HG03045 (cell line): ENCODE data around the gene RCOR2.
"Not testable (repeated sequence)": the region's sequence is repeated elsewhere in the genome, so short reads cannot be mapped to it uniquely, and the experiment has no call there.

Experiments
- ATAC-seq: cut with Tn5 transposase; IDR thresholded peaks from one replicate; pipeline ENCODE4 v1.9.1; 2021; ENCODE audit warnings: mild to moderate bottlenecking, moderate library complexity; ENCODE audit not compliant: unreplicated experiment

RCOR2 gene

GRCh38 chr11:63882555-63883242, 34.3 kb downstream of the RCOR2 start:
- ATAC-seq = no peak

GRCh38 chr11:63880403-63880790, 36.6 kb downstream of the RCOR2 start:
- no peak for ATAC-seq

GRCh38 chr11:63879598-63880402, 37.2 kb downstream of the RCOR2 start:
- ATAC-seq = no peak

- no peak for ATAC-seq
Measured at GRCh38 chr11:63877658-63878241, 39.2 kb downstream of the RCOR2 start.

- no peak for ATAC-seq
Measured at GRCh38 chr11:63876616-63877015, 40.3 kb downstream of the RCOR2 start.

GRCh38 chr11:63875506-63876065, 41.4 kb downstream of the RCOR2 start:
- no peak for ATAC-seq

- no peak for ATAC-seq
Measured at GRCh38 chr11:63874511-63874910, 42.5 kb downstream of the RCOR2 start.

- no peak for ATAC-seq
Measured at GRCh38 chr11:63873311-63873710, 43.7 kb downstream of the RCOR2 start.

GRCh38 chr11:63872800-63873197, 44.2 kb downstream of the RCOR2 start:
- ATAC-seq = no peak

- ATAC-seq = peak; percentile 92
Measured at GRCh38 chr11:63871962-63872799, 44.8 kb downstream of the RCOR2 start.

GRCh38 chr11:63870351-63871140, 46.4 kb downstream of the RCOR2 start:
- no peak for ATAC-seq

- ATAC-seq = no peak
Measured at GRCh38 chr11:63869683-63870082, 47.3 kb downstream of the RCOR2 start.

- no peak for ATAC-seq
Measured at GRCh38 chr11:63869171-63869591, 47.8 kb downstream of the RCOR2 start.

GRCh38 chr11:63868399-63869064, 48.4 kb downstream of the RCOR2 start:
- ATAC-seq = no peak

- ATAC-seq = no peak
Measured at GRCh38 chr11:63867511-63867910, 49.5 kb downstream of the RCOR2 start.

GRCh38 chr11:63866211-63866610, 50.8 kb downstream of the RCOR2 start:
- no peak for ATAC-seq

- not testable (repeated sequence) for ATAC-seq
Measured at GRCh38 chr11:63863620-63864019, 53.3 kb downstream of the RCOR2 start.

- ATAC-seq = no peak
Measured at GRCh38 chr11:63862923-63863322, 54.0 kb downstream of the RCOR2 start.
